Measurements from ENCODE around the gene CD93. TPM values are rescaled to one million over a fixed set of nuclear protein-coding genes. Genes with fewer than 3 reads are reported as not detected.

The CD93 gene
- total RNA-seq, 4 donors from 2014 or later: 17.3 to 22.2 (median 21.1) TPM

- Histone ChIP-seq H3K36me3 (no peaks in the 10 kb centered on the region), H3K4me3 (no peak overlapping the region), H3K27me3 (peaks cover 4 to 9% (median 8%) of the 10 kb centered on the region in 3 donors), H3K4me1 (no peaks in the 10 kb centered on the region), H3K27ac (no peak overlapping the region), H3K9me3 (no peaks in the 10 kb centered on the region)
- DNase-seq (no peak), ATAC-seq (no peak)
- intact Hi-C loops (cut with DNase I; ENCODE audit: low total_unique reads) (no loop called here), in situ Hi-C loops (cut with MboI; ENCODE audit: low sequenced_read_pairs in 4 of 4) (loop anchor here (25.0 kb wide), 3 partner anchors 306 to 344 kb away; no protein-coding TSS in a partner anchor)
- no peak for TF ChIP-seq POLR2A (IDR thresholded peaks at IDR 0.05)
- TF ChIP-seq, protein P1, sequence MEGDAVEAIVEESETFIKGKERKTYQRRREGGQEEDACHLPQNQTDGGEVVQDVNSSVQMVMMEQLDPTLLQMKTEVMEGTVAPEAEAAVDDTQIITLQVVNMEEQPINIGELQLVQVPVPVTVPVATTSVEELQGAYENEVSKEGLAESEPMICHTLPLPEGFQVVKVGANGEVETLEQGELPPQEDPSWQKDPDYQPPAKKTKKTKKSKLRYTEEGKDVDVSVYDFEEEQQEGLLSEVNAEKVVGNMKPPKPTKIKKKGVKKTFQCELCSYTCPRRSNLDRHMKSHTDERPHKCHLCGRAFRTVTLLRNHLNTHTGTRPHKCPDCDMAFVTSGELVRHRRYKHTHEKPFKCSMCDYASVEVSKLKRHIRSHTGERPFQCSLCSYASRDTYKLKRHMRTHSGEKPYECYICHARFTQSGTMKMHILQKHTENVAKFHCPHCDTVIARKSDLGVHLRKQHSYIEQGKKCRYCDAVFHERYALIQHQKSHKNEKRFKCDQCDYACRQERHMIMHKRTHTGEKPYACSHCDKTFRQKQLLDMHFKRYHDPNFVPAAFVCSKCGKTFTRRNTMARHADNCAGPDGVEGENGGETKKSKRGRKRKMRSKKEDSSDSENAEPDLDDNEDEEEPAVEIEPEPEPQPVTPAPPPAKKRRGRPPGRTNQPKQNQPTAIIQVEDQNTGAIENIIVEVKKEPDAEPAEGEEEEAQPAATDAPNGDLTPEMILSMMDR (IDR thresholded peaks at IDR 0.05 in 4 of 5, conservative IDR thresholded peaks at IDR 0.05 in 1 of 5): no peak
These were observed 54.8 kb downstream of the CD93 start for GRCh38 chr20:23031346-23031745.

Other genes starting within 250 kb of the CD93 start
- gene SSTR4, start 51.0 kb downstream of the CD93 start, total RNA-seq: not detected
- gene THBD, start 36.7 kb downstream of the CD93 start, total RNA-seq: 10 to 100 TPM in 3 of 4 donors, 1 to 10 TPM in 1; 9.0 to 25.7 (median 17.5) TPM